Naive thymus-derived CD8-positive, alpha-beta T cell (primary cell): ENCODE measurements around the gene SDC3. TPM values are rescaled to one million over a fixed set of nuclear protein-coding genes. Genes with fewer than 3 reads are reported as not detected.
A peak's percentile ranks its signal among the peaks of the same experiment; 100 is the strongest.
"Not testable (repeated sequence)": the region's sequence is repeated elsewhere in the genome, so short reads cannot be mapped to it uniquely, and the experiment has no call there.

Experiments
- ATAC-seq, 2 donors: fragments of 150-1000 bp; cut with Tn5 transposase in 1 of 2; sonication (Bioruptor Pico), chemical (Tn5 transposase) in 1 of 2; 1 replicate in 1 of 2; 2 replicates in 1 of 2; pipeline ENCODE4 v1.10.0; 2021; ENCODE audit warnings: mild to moderate bottlenecking in 2 of 2, moderate library complexity in 2 of 2
- POLR2A ChIA-PET: fragments of 350-600 bp; sonication (Branson Sonifier 250); formaldehyde crosslinking; loops from one replicate; lab custom pipeline; 2021; ENCODE audit warnings: antibody characterized with exemption; lab: Charles Lee
- DNase-seq, 10 donors: peaks; one replicate each; pipeline versions ENCODE4 v3.0.0 to v3.0.0-alpha.2; 2020 to 2022
- H3K27ac Mint-ChIP-seq, 10 donors: one replicate each; pipeline ENCODE4 v1.8.0; 2020 to 2022; ENCODE audit warnings: mild to moderate bottlenecking in 10 of 10, mixed read lengths in 10 of 10, moderate library complexity in 4 of 10, inconsistent platforms in 1 of 10
- H3K27me3 Mint-ChIP-seq, 5 donors: one replicate each; pipeline ENCODE4 v1.8.0; 2021 to 2022; ENCODE audit warnings: mixed read lengths in 5 of 5
- H3K36me3 Mint-ChIP-seq, 3 donors: one replicate each; pipeline ENCODE4 v1.8.0; 2020 to 2022; ENCODE audit warnings: mixed read lengths in 3 of 3, mild to moderate bottlenecking in 2 of 3, inconsistent platforms in 1 of 3
- H3K4me1 Mint-ChIP-seq, 4 donors: one replicate each; pipeline ENCODE4 v1.8.0; 2021 to 2022; ENCODE audit warnings: mixed read lengths in 4 of 4
- H3K4me3 Mint-ChIP-seq, 10 donors: one replicate each; pipeline ENCODE4 v1.8.0; 2020 to 2022; ENCODE audit warnings: mild to moderate bottlenecking in 10 of 10, mixed read lengths in 10 of 10, moderate library complexity in 6 of 10, inconsistent platforms in 1 of 10
- H3K9me3 Mint-ChIP-seq, 9 donors: one replicate each; pipeline ENCODE4 v1.8.0; 2020 to 2022; ENCODE audit warnings: mixed read lengths in 9 of 9, mild to moderate bottlenecking in 3 of 9, inconsistent platforms in 1 of 9, moderate library complexity in 1 of 9
- polyA plus RNA-seq, 3 donors: library from polyadenylated mRNA; unstranded; fragments of 300-500 nt; fragmentation: Illumina TruSeq; gene quantifications; one replicate each; pipeline ENCODE4 v1.2.3, GENCODE V29; 2021
- total RNA-seq, 8 experiments: library from RNA in 2 of 8; stranded (reverse) in 2 of 8; gene quantifications; one replicate each; pipeline ENCODE4 v1.2.3 and lab custom pipeline; 2021 to 2026

Gene SDC3, protein sequence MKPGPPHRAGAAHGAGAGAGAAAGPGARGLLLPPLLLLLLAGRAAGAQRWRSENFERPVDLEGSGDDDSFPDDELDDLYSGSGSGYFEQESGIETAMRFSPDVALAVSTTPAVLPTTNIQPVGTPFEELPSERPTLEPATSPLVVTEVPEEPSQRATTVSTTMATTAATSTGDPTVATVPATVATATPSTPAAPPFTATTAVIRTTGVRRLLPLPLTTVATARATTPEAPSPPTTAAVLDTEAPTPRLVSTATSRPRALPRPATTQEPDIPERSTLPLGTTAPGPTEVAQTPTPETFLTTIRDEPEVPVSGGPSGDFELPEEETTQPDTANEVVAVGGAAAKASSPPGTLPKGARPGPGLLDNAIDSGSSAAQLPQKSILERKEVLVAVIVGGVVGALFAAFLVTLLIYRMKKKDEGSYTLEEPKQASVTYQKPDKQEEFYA
- total RNA-seq, result under 1 TPM; 0.16 to 0.66 TPM
- not detected for polyA plus RNA-seq
- total RNA-seq (lab: John Stamatoyannopoulos, UW), result 0 to 1.2 (median 0.28) reads per million in 6 experiments

GRCh38 chr1:30908696-30909364, at the start of gene SDC3:
SDC3 (minus strand) TSS chr1:30908758; CDS start chr1:30908586, 172 bp downstream.
- peaks cover 0 to 2% (median 0%) of the 10 kb centered on the region in 3 donors for H3K36me3 Mint-ChIP-seq
- peak within 1 kb of the TSS; percentile 79 to 92 (median 86) for H3K4me3 Mint-ChIP-seq
- H3K9me3 Mint-ChIP-seq, result no peaks in the 10 kb centered on the region
- H3K27me3 Mint-ChIP-seq, result peaks cover 13 to 45% (median 30%) of the 10 kb centered on the region in 5 donors
- POLR2A ChIA-PET, result no interaction called here
- peak within 1 kb of the TSS; percentile 50 to 85 (median 74) for H3K27ac Mint-ChIP-seq
- peaks cover 16 to 25% (median 21%) of the 10 kb centered on the region in 4 donors for H3K4me1 Mint-ChIP-seq
- DNase-seq, result peak in 2 of 10 donors; percentile 18 to 23
- ATAC-seq, result peak; percentile 78 to 90

GRCh38 chr1:30957560-30958222, 49.1 kb upstream of the SDC3 start:
- Mint-ChIP-seq H3K4me3 (no peak overlapping the region), H3K36me3 (peaks cover 0 to 88% (median 20%) of the 10 kb centered on the region in 3 donors), H3K9me3 (no peaks in the 10 kb centered on the region), H3K4me1 (peaks cover 13 to 36% (median 20%) of the 10 kb centered on the region in 4 donors), H3K27ac (peak overlapping the region in 6 of 10 donors; percentile 4 to 61 (median 15)), H3K27me3 (no peaks in the 10 kb centered on the region)
- DNase-seq, result no peak
- POLR2A ChIA-PET, result no interaction called here
- no peak for ATAC-seq

DNA sequence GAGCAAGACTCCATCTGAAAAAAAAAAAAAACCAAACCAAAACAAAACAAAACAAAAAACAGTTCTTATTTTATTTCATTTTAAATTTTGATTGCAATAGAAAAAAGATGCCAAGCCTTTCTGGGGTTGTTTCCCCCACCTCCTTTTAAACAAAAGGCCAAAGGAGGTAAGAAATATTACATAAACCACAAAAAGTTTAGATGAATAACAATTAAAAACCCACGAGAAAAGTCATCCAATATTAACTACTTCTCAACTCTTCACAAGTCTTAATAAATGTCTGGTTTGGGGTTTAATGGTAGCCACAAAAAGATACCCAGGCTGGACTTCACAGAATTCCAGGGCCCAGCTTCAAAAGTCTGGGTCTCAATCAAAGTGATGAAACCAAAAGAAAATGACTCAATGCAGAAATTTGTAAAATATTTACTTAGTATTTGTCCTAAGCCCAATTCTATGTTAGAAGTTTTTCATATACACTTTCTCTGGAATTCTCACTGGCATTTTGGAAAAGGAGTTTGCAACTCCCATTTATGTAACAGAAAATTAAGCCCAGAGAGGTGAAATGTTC, 47.0 kb upstream of the SDC3 start:
- Mint-ChIP-seq H3K36me3 (peaks cover 6 to 90% (median 30%) of the 10 kb centered on the region in 3 donors), H3K4me1 (peaks cover 21 to 38% (median 28%) of the 10 kb centered on the region in 4 donors), H3K27ac (peak overlapping the region in 1 of 10 donors; percentile 26), H3K4me3 (no peak overlapping the region), H3K27me3 (no peaks in the 10 kb centered on the region), H3K9me3 (no peaks in the 10 kb centered on the region)
- POLR2A ChIA-PET, result no interaction called here
- no peak for ATAC-seq
- DNase-seq, result no peak

GRCh38 chr1:30953685-30954084, 45.1 kb upstream of the SDC3 start:
- Mint-ChIP-seq H3K4me1 (peaks cover 15 to 34% (median 22%) of the 10 kb centered on the region in 4 donors), H3K27ac (peak overlapping the region in 1 of 10 donors; percentile 40), H3K27me3 (no peaks in the 10 kb centered on the region), H3K36me3 (peaks cover 6 to 88% (median 32%) of the 10 kb centered on the region in 3 donors), H3K9me3 (no peaks in the 10 kb centered on the region), H3K4me3 (no peak overlapping the region)
- DNase-seq (no peak), ATAC-seq (no peak)
- POLR2A ChIA-PET, result no interaction called here

- DNase-seq (peak in 5 of 10 donors; percentile 15 to 50 (median 23)), ATAC-seq (peak; percentile 62 to 87)
- Mint-ChIP-seq H3K9me3 (no peaks in the 10 kb centered on the region), H3K4me3 (peak overlapping the region in 1 of 10 donors; percentile 45), H3K27me3 (no peaks in the 10 kb centered on the region), H3K36me3 (peaks cover 6 to 90% (median 32%) of the 10 kb centered on the region in 3 donors), H3K4me1 (peaks cover 15 to 29% (median 22%) of the 10 kb centered on the region in 4 donors), H3K27ac (peak overlapping the region; percentile 14 to 80 (median 60))
- POLR2A ChIA-PET, result no interaction called here
Observed at GRCh38 chr1:30952098-30952497, 43.5 kb upstream of the SDC3 start.

DNA sequence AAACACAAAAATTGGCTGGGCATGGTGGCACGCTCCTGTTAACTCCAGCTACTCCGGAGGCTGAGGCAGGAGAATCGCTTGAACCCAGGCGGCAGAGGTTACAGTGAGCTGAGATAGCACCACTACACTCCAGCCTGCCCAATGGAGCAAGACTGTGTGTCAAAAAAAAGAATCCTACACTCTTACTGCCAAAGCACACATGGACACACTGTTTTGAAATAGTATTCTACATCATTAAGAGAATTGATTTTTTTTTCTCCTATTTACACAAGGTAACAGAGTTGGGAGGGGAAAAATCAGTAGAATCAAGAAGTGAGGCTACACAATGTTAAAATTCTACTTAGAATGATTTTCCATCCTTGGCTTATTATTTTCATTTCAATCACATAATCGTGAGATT, 42.1 kb upstream of the SDC3 start:
- ATAC-seq (no peak), DNase-seq (no peak)
- POLR2A ChIA-PET, result no interaction called here
- H3K9me3 Mint-ChIP-seq, result no peaks in the 10 kb centered on the region
- peaks cover 6 to 91% (median 32%) of the 10 kb centered on the region in 3 donors for H3K36me3 Mint-ChIP-seq
- no peaks in the 10 kb centered on the region for H3K27me3 Mint-ChIP-seq
- H3K4me1 Mint-ChIP-seq, result peaks cover 15 to 27% (median 22%) of the 10 kb centered on the region in 4 donors
- H3K27ac Mint-ChIP-seq, result no peak overlapping the region
- H3K4me3 Mint-ChIP-seq, result no peak overlapping the region

GRCh38 chr1:30950053-30950452, 41.5 kb upstream of the SDC3 start:
- Mint-ChIP-seq H3K27ac (peak overlapping the region in 2 of 10 donors; percentile 7 to 69), H3K4me3 (no peak overlapping the region), H3K9me3 (no peaks in the 10 kb centered on the region), H3K4me1 (peaks cover 17 to 27% (median 22%) of the 10 kb centered on the region in 4 donors), H3K27me3 (no peaks in the 10 kb centered on the region), H3K36me3 (peaks cover 10 to 96% (median 32%) of the 10 kb centered on the region in 3 donors)
- no peak for ATAC-seq
- POLR2A ChIA-PET, result no interaction called here
- no peak for DNase-seq

- H3K27me3 Mint-ChIP-seq, ATAC-seq, H3K4me3 Mint-ChIP-seq, POLR2A ChIA-PET, DNase-seq, H3K9me3 Mint-ChIP-seq: not testable (repeated sequence)
- Mint-ChIP-seq H3K4me1 (peaks cover 17 to 25% (median 22%) of the 10 kb centered on the region in 4 donors), H3K27ac (peak overlapping the region in 1 of 10 donors; percentile 7), H3K36me3 (peaks cover 10 to 96% (median 32%) of the 10 kb centered on the region in 3 donors)
Observed at GRCh38 chr1:30949487-30949838, 40.9 kb upstream of the SDC3 start.

- peak overlapping the region in 4 of 10 donors; percentile 28 to 75 (median 36) for H3K27ac Mint-ChIP-seq
- H3K27me3 Mint-ChIP-seq, H3K9me3 Mint-ChIP-seq, ATAC-seq, POLR2A ChIA-PET, DNase-seq: not testable (repeated sequence)
- H3K4me3 Mint-ChIP-seq, result peak overlapping the region in 1 of 10 donors; percentile 10
- peaks cover 10 to 96% (median 30%) of the 10 kb centered on the region in 3 donors for H3K36me3 Mint-ChIP-seq
- peaks cover 17 to 25% (median 22%) of the 10 kb centered on the region in 4 donors for H3K4me1 Mint-ChIP-seq
Observed at GRCh38 chr1:30948813-30949486, 40.4 kb upstream of the SDC3 start.

DNA sequence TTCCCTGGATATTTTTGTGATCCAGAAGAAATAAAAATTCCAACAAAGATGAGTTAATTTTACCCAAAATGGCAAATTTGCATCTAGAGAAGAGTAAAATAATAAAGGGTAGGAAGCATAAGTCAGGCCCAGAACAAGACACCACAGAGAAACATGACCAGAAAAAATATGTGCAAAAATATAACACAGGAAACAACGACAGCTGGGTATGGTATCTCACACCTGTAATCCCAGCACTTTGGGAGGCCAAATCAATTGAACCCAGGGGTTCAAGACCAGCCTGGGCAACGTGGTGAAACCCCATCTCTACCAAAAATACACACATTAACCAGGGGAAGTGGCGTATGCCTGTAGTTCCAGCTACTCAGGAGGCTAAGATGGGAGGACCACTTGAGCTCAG, 39.7 kb upstream of the SDC3 start:
- peaks cover 16 to 21% (median 19%) of the 10 kb centered on the region in 4 donors for H3K4me1 Mint-ChIP-seq
- ATAC-seq (no peak), DNase-seq (no peak)
- H3K9me3 Mint-ChIP-seq, result no peaks in the 10 kb centered on the region
- peak overlapping the region in 8 of 10 donors; percentile 18 to 83 (median 51) for H3K27ac Mint-ChIP-seq
- no peak overlapping the region for H3K4me3 Mint-ChIP-seq
- peaks cover 10 to 96% (median 24%) of the 10 kb centered on the region in 3 donors for H3K36me3 Mint-ChIP-seq
- POLR2A ChIA-PET, result no interaction called here
- no peaks in the 10 kb centered on the region for H3K27me3 Mint-ChIP-seq

GRCh38 chr1:30947212-30947611, 38.7 kb upstream of the SDC3 start:
- H3K27ac Mint-ChIP-seq, result peak overlapping the region in 4 of 10 donors; percentile 21 to 64 (median 45)

More at GRCh38 chr1:30947212-30947611, 38.7 kb upstream of the SDC3 start:
- no peak overlapping the region for H3K4me3 Mint-ChIP-seq
- H3K4me1 Mint-ChIP-seq, result peaks cover 10 to 14% (median 12%) of the 10 kb centered on the region in 4 donors
- POLR2A ChIA-PET, result no interaction called here
- H3K9me3 Mint-ChIP-seq, result no peaks in the 10 kb centered on the region
- no peaks in the 10 kb centered on the region for H3K27me3 Mint-ChIP-seq
- ATAC-seq (no peak), DNase-seq (no peak)
- peaks cover 7 to 94% (median 18%) of the 10 kb centered on the region in 3 donors for H3K36me3 Mint-ChIP-seq
